Measurements from ENCODE around the gene DIAPH2.
"Not testable (repeated sequence)": the region's sequence is repeated elsewhere in the genome, so short reads cannot be mapped to it uniquely, and the experiment has no call there.

Gene DIAPH2

DNA sequence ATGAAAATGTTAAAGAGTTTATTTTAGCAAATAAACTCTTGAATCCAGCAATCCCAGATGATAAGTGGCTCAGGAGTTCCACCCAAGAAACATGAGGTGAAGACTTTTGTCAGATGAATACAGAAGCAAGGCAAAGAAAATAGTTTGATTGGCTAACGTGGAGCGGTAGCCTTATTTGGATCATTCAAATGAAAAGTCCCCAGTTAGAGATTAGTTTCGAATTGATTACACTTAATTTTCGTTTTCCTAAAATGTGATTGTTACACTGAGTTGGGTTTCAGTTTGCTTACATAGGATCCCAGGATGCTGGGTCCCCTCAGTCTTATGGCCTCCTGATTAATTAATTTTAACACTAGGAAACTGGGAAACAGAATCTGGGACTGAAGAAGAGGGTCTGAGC is 122.7 kb downstream of the DIAPH2 start:
- no peak overlapping the region for H3K4me3 ChIP-seq (ENCODE audit: extremely low read depth, insufficient read depth, low read length, poor library complexity, severe bottlenecking)
- WGBS, 2 experiments (ENCODE audit: insufficient coverage in 2 of 2) = 100% methylated on average over 2 of the region's 4 CpGs; no CpG with 5 or more reads in 1 of the 2 experiments
- H3K36me3 ChIP-seq (ENCODE audit: control insufficient read depth, insufficient read depth, low read length) = no peaks in the 10 kb centered on the region
- no peak overlapping the region for H3K27ac ChIP-seq (ENCODE audit: low read depth, low read length, severe bottlenecking)
- no peaks in the 10 kb centered on the region for H3K4me1 ChIP-seq (ENCODE audit: control insufficient read depth, insufficient read depth, low read length, poor library complexity, severe bottlenecking)
- H3K9me3 ChIP-seq (ENCODE audit: control insufficient read depth, low read length) = no peaks in the 10 kb centered on the region

GRCh38 chrX:96820935-96821334 is 136.3 kb downstream of the DIAPH2 start:
- H3K9me3 ChIP-seq (ENCODE audit: control insufficient read depth, low read length) = no peaks in the 10 kb centered on the region

GRCh38 chrX:96824166-96824565 is 139.5 kb downstream of the DIAPH2 start:
- no peak overlapping the region for H3K27ac ChIP-seq (ENCODE audit: low read depth, low read length, severe bottlenecking)
- no peaks in the 10 kb centered on the region for H3K36me3 ChIP-seq (ENCODE audit: control insufficient read depth, insufficient read depth, low read length)
- H3K4me3 ChIP-seq (ENCODE audit: extremely low read depth, insufficient read depth, low read length, poor library complexity, severe bottlenecking) = no peak overlapping the region
- no peaks in the 10 kb centered on the region for H3K4me1 ChIP-seq (ENCODE audit: control insufficient read depth, insufficient read depth, low read length, poor library complexity, severe bottlenecking)
- WGBS, 2 experiments (ENCODE audit: insufficient coverage in 2 of 2) = 100% methylated on average over 1 of the region's 3 CpGs; no CpG with 5 or more reads in 1 of the 2 experiments
- H3K9me3 ChIP-seq (ENCODE audit: control insufficient read depth, low read length) = no peaks in the 10 kb centered on the region

More at GRCh38 chrX:96820935-96821334, 136.3 kb downstream of the DIAPH2 start:
- no peak overlapping the region for H3K4me3 ChIP-seq (ENCODE audit: extremely low read depth, insufficient read depth, low read length, poor library complexity, severe bottlenecking)
- no peak overlapping the region for H3K27ac ChIP-seq (ENCODE audit: low read depth, low read length, severe bottlenecking)
- no peaks in the 10 kb centered on the region for H3K4me1 ChIP-seq (ENCODE audit: control insufficient read depth, insufficient read depth, low read length, poor library complexity, severe bottlenecking)
- WGBS, 2 experiments (ENCODE audit: insufficient coverage in 2 of 2) = 83 to 100% methylated on average over 1 of the region's 2 CpGs
- H3K36me3 ChIP-seq (ENCODE audit: control insufficient read depth, insufficient read depth, low read length) = no peaks in the 10 kb centered on the region

DNA sequence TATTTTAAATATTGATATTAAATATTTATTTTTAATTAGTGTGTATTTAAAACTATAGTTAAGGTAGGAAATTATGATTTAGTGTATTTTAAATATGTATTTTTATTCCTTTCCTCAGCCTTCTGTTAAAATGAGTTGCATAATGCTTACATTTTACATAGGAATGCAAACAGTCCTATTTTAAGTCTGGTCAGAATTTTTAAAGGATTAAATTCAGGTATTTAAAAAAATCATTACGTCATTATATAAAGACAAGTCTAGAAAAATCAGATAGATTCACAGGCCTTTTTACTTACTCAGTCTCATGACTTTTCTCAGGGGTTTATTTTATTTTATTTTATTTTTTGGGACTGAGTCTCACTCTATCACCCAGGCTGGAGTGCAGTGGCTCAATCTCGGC is 148.7 kb downstream of the DIAPH2 start:
- no CpG with 5 or more reads among the region's 2 CpGs for WGBS, 2 experiments (ENCODE audit: insufficient coverage in 2 of 2)
- Histone ChIP-seq H3K27ac (ENCODE audit: low read depth, low read length, severe bottlenecking) (no peak overlapping the region), H3K4me1 (ENCODE audit: control insufficient read depth, insufficient read depth, low read length, poor library complexity, severe bottlenecking) (no peaks in the 10 kb centered on the region), H3K4me3 (ENCODE audit: extremely low read depth, insufficient read depth, low read length, poor library complexity, severe bottlenecking) (no peak overlapping the region), H3K9me3 (ENCODE audit: control insufficient read depth, low read length) (no peaks in the 10 kb centered on the region), H3K36me3 (ENCODE audit: control insufficient read depth, insufficient read depth, low read length) (no peaks in the 10 kb centered on the region)

DNA sequence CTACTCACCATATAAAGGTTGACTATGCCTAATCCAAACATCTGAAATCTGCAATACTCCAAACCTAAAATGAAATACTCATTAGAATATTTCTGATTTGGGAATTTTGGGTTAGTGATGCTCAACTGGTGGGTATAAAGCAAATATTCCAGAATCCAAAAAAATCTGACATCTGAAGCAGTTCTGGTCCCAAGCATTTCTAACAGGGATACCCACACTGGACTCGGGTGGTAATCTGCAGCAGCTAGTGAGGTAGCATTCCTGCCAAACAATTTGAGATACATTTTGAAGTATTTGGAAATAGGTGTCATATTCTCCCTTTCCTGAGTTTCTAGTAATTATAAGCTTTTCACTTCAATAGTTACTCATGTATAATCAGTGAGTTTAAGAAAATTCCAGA is 149.5 kb downstream of the DIAPH2 start:
- no CpG with 5 or more reads among the region's 1 CpG for WGBS, 2 experiments (ENCODE audit: insufficient coverage in 2 of 2)
- H3K36me3 ChIP-seq (ENCODE audit: control insufficient read depth, insufficient read depth, low read length) = no peaks in the 10 kb centered on the region
- H3K4me1 ChIP-seq (ENCODE audit: control insufficient read depth, insufficient read depth, low read length, poor library complexity, severe bottlenecking) = no peaks in the 10 kb centered on the region
- H3K9me3 ChIP-seq (ENCODE audit: control insufficient read depth, low read length) = no peaks in the 10 kb centered on the region
- no peak overlapping the region for H3K4me3 ChIP-seq (ENCODE audit: extremely low read depth, insufficient read depth, low read length, poor library complexity, severe bottlenecking)
- no peak overlapping the region for H3K27ac ChIP-seq (ENCODE audit: low read depth, low read length, severe bottlenecking)

- H3K27ac ChIP-seq (ENCODE audit: low read depth, low read length, severe bottlenecking) = no peak overlapping the region
- 50 to 60% methylated on average over 1 of the region's 5 CpGs for WGBS, 2 experiments (ENCODE audit: insufficient coverage in 2 of 2)
- H3K4me3 ChIP-seq (ENCODE audit: extremely low read depth, insufficient read depth, low read length, poor library complexity, severe bottlenecking) = no peak overlapping the region
- H3K36me3 ChIP-seq (ENCODE audit: control insufficient read depth, insufficient read depth, low read length) = no peaks in the 10 kb centered on the region
- no peaks in the 10 kb centered on the region for H3K9me3 ChIP-seq (ENCODE audit: control insufficient read depth, low read length)
- no peaks in the 10 kb centered on the region for H3K4me1 ChIP-seq (ENCODE audit: control insufficient read depth, insufficient read depth, low read length, poor library complexity, severe bottlenecking)
Measured at GRCh38 chrX:96835660-96836289, 151.1 kb downstream of the DIAPH2 start.

DNA sequence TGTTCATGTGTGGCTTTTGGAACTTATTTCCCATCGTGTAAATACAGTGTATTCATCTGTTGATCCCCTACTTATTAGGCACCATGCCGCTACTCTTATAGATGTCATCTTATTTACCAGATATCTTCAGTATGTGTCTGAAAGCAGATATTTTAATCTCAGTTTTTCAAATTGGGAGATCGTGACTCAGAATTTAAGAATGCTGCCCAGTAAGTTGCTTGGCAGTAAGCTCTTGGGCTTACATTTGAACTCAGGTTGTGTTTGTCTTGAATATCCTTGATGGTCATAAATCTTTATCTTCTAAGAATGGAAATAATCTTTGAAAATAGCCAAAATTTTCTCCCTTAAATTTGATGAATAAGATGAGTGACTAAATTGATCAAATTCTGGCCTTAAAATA is 153.2 kb downstream of the DIAPH2 start:
- H3K9me3 ChIP-seq (ENCODE audit: control insufficient read depth, low read length) = no peaks in the 10 kb centered on the region
- no peaks in the 10 kb centered on the region for H3K36me3 ChIP-seq (ENCODE audit: control insufficient read depth, insufficient read depth, low read length)
- no peak overlapping the region for H3K4me3 ChIP-seq (ENCODE audit: extremely low read depth, insufficient read depth, low read length, poor library complexity, severe bottlenecking)
- H3K4me1 ChIP-seq (ENCODE audit: control insufficient read depth, insufficient read depth, low read length, poor library complexity, severe bottlenecking) = no peaks in the 10 kb centered on the region
- no peak overlapping the region for H3K27ac ChIP-seq (ENCODE audit: low read depth, low read length, severe bottlenecking)
- WGBS, 2 experiments (ENCODE audit: insufficient coverage in 2 of 2) = 80% methylated on average over 1 of the region's 3 CpGs; no CpG with 5 or more reads in 1 of the 2 experiments

DNA sequence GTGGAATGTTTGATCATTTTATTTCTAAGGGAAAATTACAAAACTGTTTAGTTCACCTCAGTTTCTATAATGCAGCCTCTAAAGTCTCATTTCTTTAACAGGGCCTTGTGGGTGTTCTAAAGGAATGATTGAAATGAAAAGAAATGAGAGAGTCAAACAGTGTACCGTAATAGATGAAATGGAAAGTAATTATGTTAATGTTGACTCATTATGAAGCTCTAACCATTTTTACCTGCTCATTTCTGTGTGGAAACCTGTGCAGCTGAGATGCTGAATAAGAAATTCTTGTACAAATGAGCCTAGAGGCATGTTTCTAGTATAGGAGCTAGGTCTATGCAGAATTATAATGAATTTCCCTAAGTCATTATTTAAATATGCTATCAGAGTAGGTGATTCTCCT is 153.9 kb downstream of the DIAPH2 start:
- H3K4me3 ChIP-seq (ENCODE audit: extremely low read depth, insufficient read depth, low read length, poor library complexity, severe bottlenecking) = no peak overlapping the region
- H3K27ac ChIP-seq (ENCODE audit: low read depth, low read length, severe bottlenecking) = no peak overlapping the region
- no peaks in the 10 kb centered on the region for H3K4me1 ChIP-seq (ENCODE audit: control insufficient read depth, insufficient read depth, low read length, poor library complexity, severe bottlenecking)
- WGBS, 2 experiments (ENCODE audit: insufficient coverage in 2 of 2) = no CpG with 5 or more reads among the region's 1 CpG
- H3K36me3 ChIP-seq (ENCODE audit: control insufficient read depth, insufficient read depth, low read length) = no peaks in the 10 kb centered on the region
- no peaks in the 10 kb centered on the region for H3K9me3 ChIP-seq (ENCODE audit: control insufficient read depth, low read length)

DNA sequence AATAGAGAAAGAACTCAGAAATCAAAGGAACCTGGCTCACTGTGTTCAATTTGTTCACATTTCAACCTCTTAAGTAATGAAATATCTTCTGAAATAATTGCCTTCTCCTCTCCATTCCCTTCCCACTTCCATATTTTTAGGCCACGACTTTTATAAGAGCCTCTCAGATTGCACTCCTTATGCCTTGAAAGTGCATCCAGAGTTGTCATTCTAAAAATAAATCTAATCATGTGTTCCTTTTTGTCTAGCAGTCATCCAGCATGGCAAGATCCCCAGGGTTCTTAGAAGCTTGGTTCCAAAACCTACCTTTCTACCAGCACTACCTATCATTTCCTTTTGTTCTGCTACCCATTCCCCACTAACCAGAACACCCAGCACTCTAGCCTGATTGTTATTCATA is 156.7 kb downstream of the DIAPH2 start:
- Histone ChIP-seq H3K9me3 (ENCODE audit: control insufficient read depth, low read length) (no peaks in the 10 kb centered on the region), H3K4me1 (ENCODE audit: control insufficient read depth, insufficient read depth, low read length, poor library complexity, severe bottlenecking) (no peaks in the 10 kb centered on the region), H3K4me3 (ENCODE audit: extremely low read depth, insufficient read depth, low read length, poor library complexity, severe bottlenecking) (no peak overlapping the region), H3K27ac (ENCODE audit: low read depth, low read length, severe bottlenecking) (no peak overlapping the region), H3K36me3 (ENCODE audit: control insufficient read depth, insufficient read depth, low read length) (no peaks in the 10 kb centered on the region)
- no CpG with 5 or more reads among the region's 1 CpG for whole genome bisulfite sequencing, 2 experiments (ENCODE audit: insufficient coverage in 2 of 2)

- not testable (repeated sequence) for H3K9me3 ChIP-seq (ENCODE audit: control insufficient read depth, low read length); H3K4me3 ChIP-seq (ENCODE audit: extremely low read depth, insufficient read depth, low read length, poor library complexity, severe bottlenecking); H3K27ac ChIP-seq (ENCODE audit: low read depth, low read length, severe bottlenecking); H3K4me1 ChIP-seq (ENCODE audit: control insufficient read depth, insufficient read depth, low read length, poor library complexity, severe bottlenecking); H3K36me3 ChIP-seq (ENCODE audit: control insufficient read depth, insufficient read depth, low read length)
- WGBS, 2 experiments (ENCODE audit: insufficient coverage in 2 of 2) = 25 to 37% methylated on average over 1 to 2 of the region's 3 CpGs
Measured at GRCh38 chrX:96841866-96842265, 157.2 kb downstream of the DIAPH2 start.

DNA sequence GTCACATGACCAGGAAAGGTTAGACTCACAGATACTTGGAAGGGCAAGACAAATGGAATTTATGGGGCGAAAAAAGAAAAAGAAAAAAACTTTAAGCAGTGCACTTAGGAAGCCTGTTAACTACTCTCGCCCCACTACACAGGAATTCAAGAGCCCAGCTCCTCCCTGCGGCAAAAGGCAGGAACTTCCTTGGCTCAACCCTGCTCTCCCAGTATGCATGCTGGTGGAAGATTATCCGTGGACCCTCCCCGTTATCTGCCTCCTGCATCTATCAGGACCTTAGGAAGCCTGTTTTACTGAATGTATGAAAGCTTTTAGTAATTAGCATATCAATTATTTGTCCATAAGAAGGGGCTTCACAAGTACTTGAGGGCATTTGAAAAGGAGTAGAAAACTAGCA is 158.9 kb downstream of the DIAPH2 start:
- no CpG with 5 or more reads among the region's 5 CpGs for WGBS, 2 experiments (ENCODE audit: insufficient coverage in 2 of 2)
- no peaks in the 10 kb centered on the region for H3K4me1 ChIP-seq (ENCODE audit: control insufficient read depth, insufficient read depth, low read length, poor library complexity, severe bottlenecking)
- H3K36me3 ChIP-seq (ENCODE audit: control insufficient read depth, insufficient read depth, low read length) = no peaks in the 10 kb centered on the region
- no peak overlapping the region for H3K4me3 ChIP-seq (ENCODE audit: extremely low read depth, insufficient read depth, low read length, poor library complexity, severe bottlenecking)
- H3K9me3 ChIP-seq (ENCODE audit: control insufficient read depth, low read length) = no peaks in the 10 kb centered on the region
- no peak overlapping the region for H3K27ac ChIP-seq (ENCODE audit: low read depth, low read length, severe bottlenecking)
